GM18511 (cell line): ENCODE measurements around the gene SULT1A2.
"Not testable (repeated sequence)": the region's sequence is repeated elsewhere in the genome, so short reads cannot be mapped to it uniquely, and the experiment has no call there.

ENCODE experiments used
- ATAC-seq: cut with Tn5 transposase; IDR thresholded peaks from one replicate; pipeline ENCODE4 v1.9.1; 2021; ENCODE audit warnings: mild to moderate bottlenecking, moderate library complexity; ENCODE audit not compliant: unreplicated experiment

The SULT1A2 gene

GRCh38 chr16:28562199-28562598, 34.7 kb downstream of the SULT1A2 start:
- ATAC-seq = no peak

GRCh38 chr16:28561557-28562187, 35.2 kb downstream of the SULT1A2 start:
- no peak for ATAC-seq

GRCh38 chr16:28558456-28558855, 38.4 kb downstream of the SULT1A2 start:
- ATAC-seq = no peak

- no peak for ATAC-seq
Measured at GRCh38 chr16:28556914-28557320, 39.9 kb downstream of the SULT1A2 start.

GRCh38 chr16:28555561-28555960, 41.3 kb downstream of the SULT1A2 start:
- ATAC-seq = no peak

GRCh38 chr16:28554634-28555423, 42.0 kb downstream of the SULT1A2 start:
- ATAC-seq = no peak

GRCh38 chr16:28553776-28554633, 42.8 kb downstream of the SULT1A2 start, which contains the start of gene SGF29:
Gene SGF29 (plus strand): TSS chr16:28553920. CDS start chr16:28581070, 27,150 bp downstream.
- ATAC-seq = peak; percentile 89

- ATAC-seq = no peak
Measured at GRCh38 chr16:28549301-28549899, 47.5 kb downstream of the SULT1A2 start.

- no peak for ATAC-seq
Measured at GRCh38 chr16:28548306-28548802, 48.5 kb downstream of the SULT1A2 start.

GRCh38 chr16:28546626-28547025, 50.2 kb downstream of the SULT1A2 start:
- no peak for ATAC-seq

GRCh38 chr16:28545964-28546363, 50.9 kb downstream of the SULT1A2 start:
- not testable (repeated sequence) for ATAC-seq

- no peak for ATAC-seq
Measured at GRCh38 chr16:28544998-28545397, 51.9 kb downstream of the SULT1A2 start.

- ATAC-seq = no peak
Measured at GRCh38 chr16:28543072-28543471, 53.8 kb downstream of the SULT1A2 start.

GRCh38 chr16:28542646-28543045, 54.2 kb downstream of the SULT1A2 start:
- no peak for ATAC-seq
